Right atrium auricular region (tissue), 2 donors: ENCODE results near the gene WIPF3. TPM values are rescaled to one million over a fixed set of nuclear protein-coding genes. Genes with fewer than 3 reads are reported as not detected.

Experiments
- DNase-seq: peaks from one replicate; pipeline ENCODE4 v3.0.0-alpha.2; 2019; ENCODE audit warnings: low spot score
- H3K27ac ChIP-seq, 2 donors: fragments of 200-600 bp; sonication (generic); 1 replicate in 1 of 2; 2 replicates in 1 of 2; pipeline ENCODE4 v1.5.1; 2016 to 2019
- H3K27me3 ChIP-seq, 2 donors: fragments of 200-600 bp; sonication (generic); one replicate each; pipeline versions ENCODE4 v1.5.1 to v1.6.0; 2017 to 2019
- H3K36me3 ChIP-seq: fragments of 200-600 bp; sonication (generic); one replicate; pipeline ENCODE4 v1.5.1; 2016
- H3K4me1 ChIP-seq, 2 donors: fragments of 200-600 bp; sonication (generic); one replicate each; pipeline versions ENCODE4 v1.5.1 to v1.6.0; 2017 to 2019
- H3K4me3 ChIP-seq, 2 donors: fragments of 200-600 bp; sonication (generic); 1 replicate in 1 of 2; 2 replicates in 1 of 2; pipeline ENCODE4 v1.5.1; 2017 to 2019; ENCODE audit warnings: mild to moderate bottlenecking in 1 of 2, moderate library complexity in 1 of 2
- H3K9me3 ChIP-seq, 2 donors: fragments of 200-600 bp; sonication (generic); one replicate each; pipeline ENCODE4 v1.5.1; 2019
- CTCF ChIP-seq, 2 donors: fragments of 200-600 bp; sonication (generic); IDR thresholded peaks; one replicate each; pipeline ENCODE4 v1.5.1; 2019; ENCODE audit warnings: antibody characterized with exemption in 2 of 2
- total RNA-seq, 2 donors: library from RNA; depleted of rRNA; stranded (reverse); fragments of >200 nt; gene quantifications; one replicate each; pipeline ENCODE4 v1.1.0, GENCODE V29; 2016

Gene WIPF3
- total RNA-seq, 2 donors from 2014 or later, result 1.3 to 2.9 TPM

GRCh38 chr7:29810297-29810696 is 4.0 kb downstream of the WIPF3 start:
- no peak for TF ChIP-seq CTCF (IDR thresholded peaks at IDR 0.05)
- no peaks in the 10 kb centered on the region for H3K27me3 ChIP-seq
- peaks cover 0 to 13% of the 10 kb centered on the region in 2 donors for H3K4me1 ChIP-seq
- no peaks in the 10 kb centered on the region for H3K36me3 ChIP-seq
- no peak overlapping the region for H3K4me3 ChIP-seq
- no peaks in the 10 kb centered on the region for H3K9me3 ChIP-seq
- H3K27ac ChIP-seq, result no peak overlapping the region
- DNase-seq, result no peak

GRCh38 chr7:29810813-29811482 is 4.6 kb downstream of the WIPF3 start:
- Histone ChIP-seq H3K27ac (no peak overlapping the region), H3K9me3 (no peaks in the 10 kb centered on the region), H3K27me3 (no peaks in the 10 kb centered on the region), H3K4me1 (peaks cover 0 to 13% of the 10 kb centered on the region in 2 donors), H3K4me3 (no peak overlapping the region), H3K36me3 (no peaks in the 10 kb centered on the region)
- DNase-seq, result no peak
- TF ChIP-seq CTCF (IDR thresholded peaks at IDR 0.05), result no peak

GRCh38 chr7:29811586-29811985 is 5.3 kb downstream of the WIPF3 start:
- peaks cover 0 to 13% of the 10 kb centered on the region in 2 donors for H3K4me1 ChIP-seq
- H3K27ac ChIP-seq, result no peak overlapping the region
- H3K36me3 ChIP-seq, result no peaks in the 10 kb centered on the region
- H3K27me3 ChIP-seq, result no peaks in the 10 kb centered on the region
- H3K9me3 ChIP-seq, result no peaks in the 10 kb centered on the region
- TF ChIP-seq CTCF (IDR thresholded peaks at IDR 0.05), result no peak
- no peak overlapping the region for H3K4me3 ChIP-seq
- DNase-seq, result no peak

GRCh38 chr7:29812185-29812876 is 6.0 kb downstream of the WIPF3 start:
- no peak overlapping the region for H3K27ac ChIP-seq
- H3K27me3 ChIP-seq, result no peaks in the 10 kb centered on the region
- no peak for DNase-seq
- peaks cover 0 to 5% of the 10 kb centered on the region in 2 donors for H3K4me1 ChIP-seq
- no peaks in the 10 kb centered on the region for H3K9me3 ChIP-seq
- no peak for TF ChIP-seq CTCF (IDR thresholded peaks at IDR 0.05)
- H3K4me3 ChIP-seq, result no peak overlapping the region
- H3K36me3 ChIP-seq, result no peaks in the 10 kb centered on the region

- no peak overlapping the region for H3K4me3 ChIP-seq
- TF ChIP-seq CTCF (IDR thresholded peaks at IDR 0.05), result no peak
- no peaks in the 10 kb centered on the region for H3K36me3 ChIP-seq
- H3K27ac ChIP-seq, result no peak overlapping the region
- H3K9me3 ChIP-seq, result no peaks in the 10 kb centered on the region
- no peaks in the 10 kb centered on the region for H3K4me1 ChIP-seq
- no peaks in the 10 kb centered on the region for H3K27me3 ChIP-seq
- no peak for DNase-seq
These were observed 9.1 kb downstream of the WIPF3 start for GRCh38 chr7:29815181-29816105.
